ENCODE measurements around the gene CACNA2D1.
"Not testable (repeated sequence)": the region's sequence is repeated elsewhere in the genome, so short reads cannot be mapped to it uniquely, and the experiment has no call there.

CACNA2D1 gene

DNA sequence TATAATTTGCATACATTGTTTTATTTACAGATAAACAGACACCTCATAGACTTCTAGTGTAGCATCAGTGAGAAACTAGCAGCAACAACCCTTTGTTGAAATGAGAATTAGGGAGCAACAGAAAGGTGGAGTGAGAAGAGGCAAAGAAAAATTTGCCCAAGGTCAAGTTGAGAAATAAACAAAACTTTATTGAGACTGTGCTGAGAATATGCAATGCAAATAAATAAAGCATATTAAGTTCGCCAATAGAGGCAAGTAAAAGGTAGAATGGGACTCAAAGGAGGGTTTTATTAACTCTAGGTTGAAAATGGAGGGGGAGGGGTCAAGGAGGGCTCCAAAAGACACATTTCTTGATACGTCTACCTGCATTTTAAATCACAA lies 49.7 kb downstream of the CACNA2D1 start:
- Histone ChIP-seq H3K4me3 (ENCODE audit: low read depth, low read length) (no peak overlapping the region), H3K4me1 (ENCODE audit: control insufficient read depth, insufficient read depth, low read length) (peaks cover 24% of the 10 kb centered on the region), H3K9me3 (ENCODE audit: control insufficient read depth, insufficient read depth, low read depth, low read length) (0 out of 2 replicates have a peak, but pooled peaks cover 6% of the 10 kb centered on the region)

DNA sequence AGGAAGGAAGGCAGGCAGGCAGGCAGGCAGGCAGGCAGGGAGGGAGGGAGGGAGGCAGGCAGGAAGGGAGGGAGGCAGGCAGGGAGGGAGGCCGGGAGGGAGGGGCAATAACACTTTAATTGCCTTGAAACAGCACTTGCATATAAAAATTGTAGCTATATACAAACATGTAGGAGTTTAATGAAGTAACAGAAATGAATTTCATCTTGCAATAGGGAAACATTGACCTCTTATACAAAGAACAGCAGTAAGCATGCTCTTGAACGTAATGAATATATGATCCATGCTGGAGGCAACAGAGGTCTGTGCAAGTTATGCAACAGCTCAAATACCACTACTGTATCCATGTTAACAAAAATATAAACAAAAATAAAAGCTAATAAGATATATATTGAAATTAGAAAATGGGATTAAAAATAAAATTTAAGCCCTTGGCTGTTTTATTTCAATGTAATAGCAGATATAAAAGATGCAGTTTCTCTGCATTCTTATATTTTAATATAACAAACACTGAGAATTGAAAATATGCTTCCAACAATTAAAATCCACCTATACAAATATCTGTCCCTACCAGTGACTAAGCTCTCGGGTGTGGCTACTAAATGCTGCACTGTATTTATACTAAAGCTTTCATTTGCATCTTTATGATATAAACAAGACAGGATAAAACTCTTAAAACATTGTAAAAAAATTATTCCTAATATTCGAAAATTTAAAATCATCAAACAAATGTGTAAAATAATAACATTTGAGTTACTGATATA lies 50.3 kb downstream of the CACNA2D1 start:
- H3K4me3 ChIP-seq (ENCODE audit: low read depth, low read length): no peak overlapping the region
- no peaks in the 10 kb centered on the region for H3K27me3 ChIP-seq (ENCODE audit: control insufficient read depth, insufficient read depth, low read length)
- no peak overlapping the region for H3K27ac ChIP-seq (ENCODE audit: low read depth, low read length)
- H3K9me3 ChIP-seq (ENCODE audit: control insufficient read depth, insufficient read depth, low read depth, low read length): 0 out of 2 replicates have a peak, but pooled peaks cover 6% of the 10 kb centered on the region
- H3K4me1 ChIP-seq (ENCODE audit: control insufficient read depth, insufficient read depth, low read length): peaks cover 26% of the 10 kb centered on the region
- no peak overlapping the region for H3K9ac ChIP-seq (ENCODE audit: low read length)
- H3K36me3 ChIP-seq (ENCODE audit: control insufficient read depth, insufficient read depth, low read length): no peaks in the 10 kb centered on the region

More for the DNA sequence above, 49.7 kb downstream of the CACNA2D1 start:
- Histone ChIP-seq H3K27me3 (ENCODE audit: control insufficient read depth, insufficient read depth, low read length) (no peaks in the 10 kb centered on the region), H3K9ac (ENCODE audit: low read length) (no peak overlapping the region), H3K27ac (ENCODE audit: low read depth, low read length) (no peak overlapping the region), H3K36me3 (ENCODE audit: control insufficient read depth, insufficient read depth, low read length) (no peaks in the 10 kb centered on the region)

DNA sequence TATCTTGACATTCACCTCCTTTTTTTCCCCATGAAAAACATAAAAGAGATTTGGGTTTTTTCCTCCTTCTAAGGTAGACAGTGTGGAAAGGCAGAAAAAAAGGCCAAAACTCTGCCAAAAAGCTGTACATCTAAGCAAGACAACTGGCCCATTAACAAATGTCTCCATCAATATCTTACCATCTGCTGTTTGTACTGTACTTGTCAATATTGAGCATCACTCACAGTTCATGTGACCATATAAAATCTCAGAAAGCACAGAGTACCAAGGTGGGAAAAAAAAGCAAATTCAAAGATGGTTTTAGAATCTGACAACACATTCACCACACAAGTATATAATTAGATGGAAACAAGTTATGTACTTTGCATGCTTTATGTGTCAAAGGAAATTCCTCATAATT lies 52.6 kb downstream of the CACNA2D1 start:
- Histone ChIP-seq H3K9ac (ENCODE audit: low read length) (no peak overlapping the region), H3K27ac (ENCODE audit: low read depth, low read length) (no peak overlapping the region), H3K27me3 (ENCODE audit: control insufficient read depth, insufficient read depth, low read length) (no peaks in the 10 kb centered on the region), H3K36me3 (ENCODE audit: control insufficient read depth, insufficient read depth, low read length) (no peaks in the 10 kb centered on the region), H3K4me1 (ENCODE audit: control insufficient read depth, insufficient read depth, low read length) (peaks cover 28% of the 10 kb centered on the region), H3K4me3 (ENCODE audit: low read depth, low read length) (no peak overlapping the region), H3K9me3 (ENCODE audit: control insufficient read depth, insufficient read depth, low read depth, low read length) (0 out of 2 replicates have a peak, but pooled peaks cover 6% of the 10 kb centered on the region)

DNA sequence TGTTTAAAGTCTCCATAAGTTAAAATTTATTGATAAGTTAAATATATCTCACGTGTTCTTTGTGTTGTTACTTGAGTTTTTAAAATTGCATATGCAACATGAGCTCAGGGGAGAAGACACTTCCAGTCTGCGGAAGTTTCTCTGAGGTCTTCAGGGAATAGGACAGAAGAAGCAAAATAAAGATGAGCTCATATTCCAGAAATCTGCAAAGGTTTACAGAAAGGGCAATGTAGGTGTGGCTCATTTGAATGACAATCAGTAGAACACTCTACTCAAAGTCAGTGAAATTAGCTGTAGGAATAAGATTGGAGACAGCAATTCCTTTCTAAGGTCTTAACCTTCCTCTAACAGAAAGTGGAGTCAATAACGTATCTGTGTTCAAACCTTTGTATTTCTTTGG lies 53.7 kb downstream of the CACNA2D1 start:
- Histone ChIP-seq H3K4me3 (ENCODE audit: low read depth, low read length) (peak overlapping the region; percentile 11; the same call in 1 of the 2 replicates), H3K36me3 (ENCODE audit: control insufficient read depth, insufficient read depth, low read length) (no peaks in the 10 kb centered on the region), H3K4me1 (ENCODE audit: control insufficient read depth, insufficient read depth, low read length) (peaks cover 31% of the 10 kb centered on the region), H3K9ac (ENCODE audit: low read length) (no peak overlapping the region), H3K27me3 (ENCODE audit: control insufficient read depth, insufficient read depth, low read length) (no peaks in the 10 kb centered on the region), H3K9me3 (ENCODE audit: control insufficient read depth, insufficient read depth, low read depth, low read length) (0 out of 2 replicates have a peak, but pooled peaks cover 6% of the 10 kb centered on the region), H3K27ac (ENCODE audit: low read depth, low read length) (no peak overlapping the region)

DNA sequence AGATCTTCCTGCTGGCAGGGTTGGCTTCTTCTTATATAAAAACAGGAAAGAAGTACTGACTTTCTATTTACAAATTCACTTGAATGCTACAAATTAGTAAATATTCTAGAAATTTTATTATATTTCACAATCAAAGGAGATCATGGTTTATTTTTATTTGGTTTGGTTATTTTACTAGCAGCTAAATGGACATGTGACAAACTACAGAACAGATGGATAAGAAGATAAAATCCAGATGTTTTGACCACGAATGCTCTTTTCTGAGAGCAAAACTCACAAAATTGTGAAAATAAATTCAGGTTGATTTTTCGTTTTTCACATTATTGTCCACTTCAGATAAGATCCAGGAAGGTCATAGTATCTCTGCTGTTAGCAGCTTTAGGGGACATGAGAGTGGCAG lies 55.4 kb downstream of the CACNA2D1 start:
- Histone ChIP-seq H3K27me3 (ENCODE audit: control insufficient read depth, insufficient read depth, low read length) (no peaks in the 10 kb centered on the region), H3K27ac (ENCODE audit: low read depth, low read length) (no peak overlapping the region), H3K9ac (ENCODE audit: low read length) (no peak overlapping the region), H3K4me1 (ENCODE audit: control insufficient read depth, insufficient read depth, low read length) (peaks cover 35% of the 10 kb centered on the region), H3K4me3 (ENCODE audit: low read depth, low read length) (no peak overlapping the region), H3K9me3 (ENCODE audit: control insufficient read depth, insufficient read depth, low read depth, low read length) (0 out of 2 replicates have a peak, but pooled peaks cover 6% of the 10 kb centered on the region), H3K36me3 (ENCODE audit: control insufficient read depth, insufficient read depth, low read length) (no peaks in the 10 kb centered on the region)

DNA sequence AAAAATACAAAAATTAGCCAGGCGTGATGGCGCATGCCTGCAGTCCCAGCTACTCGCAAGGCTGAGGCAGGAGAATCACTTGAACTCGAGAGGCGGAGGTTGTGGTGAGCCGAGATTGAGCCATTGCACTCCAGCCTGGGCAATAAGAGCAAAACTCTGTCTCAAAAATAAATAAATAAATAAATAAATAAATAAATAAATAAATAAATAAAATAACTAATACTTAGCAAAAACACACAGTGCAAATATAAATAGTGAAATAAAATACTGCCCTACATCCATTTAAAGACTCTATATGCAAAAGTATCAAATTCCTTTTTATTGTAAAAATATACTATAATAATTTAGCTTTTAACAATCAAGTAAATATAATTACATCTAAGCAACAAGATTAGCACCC lies 57.0 kb downstream of the CACNA2D1 start:
- H3K36me3 ChIP-seq (ENCODE audit: control insufficient read depth, insufficient read depth, low read length); H3K27ac ChIP-seq (ENCODE audit: low read depth, low read length); H3K4me3 ChIP-seq (ENCODE audit: low read depth, low read length); H3K9ac ChIP-seq (ENCODE audit: low read length); H3K27me3 ChIP-seq (ENCODE audit: control insufficient read depth, insufficient read depth, low read length); H3K9me3 ChIP-seq (ENCODE audit: control insufficient read depth, insufficient read depth, low read depth, low read length): not testable (repeated sequence)
- peaks cover 32% of the 10 kb centered on the region for H3K4me1 ChIP-seq (ENCODE audit: control insufficient read depth, insufficient read depth, low read length)

DNA sequence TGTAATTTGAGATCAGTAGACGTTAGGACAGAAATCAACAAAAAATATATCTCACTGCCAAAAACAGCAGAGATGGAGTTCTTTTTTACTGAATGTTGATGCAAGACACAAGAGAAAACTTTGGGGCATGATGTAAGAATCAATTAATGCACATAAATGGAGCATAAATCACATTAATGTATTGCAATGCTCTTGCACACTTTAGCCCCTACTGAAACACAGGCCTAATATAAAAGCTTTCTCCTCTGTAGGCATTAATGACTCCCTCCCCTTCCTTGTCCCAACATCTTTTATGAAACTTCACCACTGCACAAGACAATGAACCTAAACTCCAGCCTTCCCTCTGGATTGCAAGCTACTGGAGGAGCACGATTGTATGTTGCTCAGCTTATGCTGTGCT lies 58.8 kb downstream of the CACNA2D1 start:
- H3K27me3 ChIP-seq (ENCODE audit: control insufficient read depth, insufficient read depth, low read length): no peaks in the 10 kb centered on the region
- no peaks in the 10 kb centered on the region for H3K9me3 ChIP-seq (ENCODE audit: control insufficient read depth, insufficient read depth, low read depth, low read length)
- H3K36me3 ChIP-seq (ENCODE audit: control insufficient read depth, insufficient read depth, low read length): no peaks in the 10 kb centered on the region
- no peak overlapping the region for H3K4me3 ChIP-seq (ENCODE audit: low read depth, low read length)
- no peak overlapping the region for H3K9ac ChIP-seq (ENCODE audit: low read length)
- no peak overlapping the region for H3K27ac ChIP-seq (ENCODE audit: low read depth, low read length)
- peaks cover 21% of the 10 kb centered on the region for H3K4me1 ChIP-seq (ENCODE audit: control insufficient read depth, insufficient read depth, low read length)

DNA sequence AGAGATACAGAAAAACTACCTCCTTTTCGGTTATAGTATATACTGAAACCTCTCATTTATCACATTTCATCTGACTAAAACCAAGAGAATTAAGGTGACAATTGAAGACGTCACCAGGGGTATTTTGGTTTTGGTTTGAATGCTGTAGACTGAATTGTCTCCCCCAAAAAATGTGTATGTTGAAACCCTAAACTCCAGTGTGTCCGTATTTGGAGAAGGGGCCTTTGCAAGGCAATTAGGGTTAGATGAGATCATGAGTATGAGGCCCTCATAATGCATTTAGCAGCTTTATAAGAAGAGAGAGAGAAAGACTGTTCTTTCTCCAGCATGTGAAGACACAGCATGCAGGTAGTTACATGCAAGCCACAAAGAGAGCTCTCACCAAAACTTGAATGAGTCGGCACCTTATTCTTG lies 59.5 kb downstream of the CACNA2D1 start:
- Histone ChIP-seq H3K36me3 (ENCODE audit: control insufficient read depth, insufficient read depth, low read length) (no peaks in the 10 kb centered on the region), H3K27ac (ENCODE audit: low read depth, low read length) (no peak overlapping the region), H3K4me3 (ENCODE audit: low read depth, low read length) (no peak overlapping the region), H3K9ac (ENCODE audit: low read length) (no peak overlapping the region), H3K9me3 (ENCODE audit: control insufficient read depth, insufficient read depth, low read depth, low read length) (no peaks in the 10 kb centered on the region), H3K27me3 (ENCODE audit: control insufficient read depth, insufficient read depth, low read length) (no peaks in the 10 kb centered on the region), H3K4me1 (ENCODE audit: control insufficient read depth, insufficient read depth, low read length) (peaks cover 19% of the 10 kb centered on the region)

DNA sequence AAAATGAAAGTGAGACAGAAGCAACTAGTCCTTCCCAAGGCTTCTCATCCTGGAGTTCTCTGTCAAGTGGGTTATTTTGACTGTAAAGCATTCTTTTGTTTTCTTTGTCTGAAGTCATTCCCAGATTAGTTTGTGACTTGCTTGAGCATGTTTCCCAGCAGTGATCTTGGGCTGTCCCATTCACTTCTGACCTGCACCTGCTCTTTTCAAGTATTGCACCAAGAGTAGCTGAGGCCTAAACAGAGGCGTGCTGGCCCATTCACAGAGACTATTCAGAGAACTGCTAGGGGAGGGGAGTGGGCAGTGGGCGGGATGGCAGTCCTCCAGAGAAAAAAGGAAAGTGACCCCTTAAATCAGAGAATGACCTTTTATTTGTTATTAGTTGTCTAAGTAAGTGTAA lies 61.3 kb downstream of the CACNA2D1 start:
- no peaks in the 10 kb centered on the region for H3K27me3 ChIP-seq (ENCODE audit: control insufficient read depth, insufficient read depth, low read length)
- H3K27ac ChIP-seq (ENCODE audit: low read depth, low read length): no peak overlapping the region
- H3K4me1 ChIP-seq (ENCODE audit: control insufficient read depth, insufficient read depth, low read length): peaks cover 16% of the 10 kb centered on the region
- H3K9ac ChIP-seq (ENCODE audit: low read length): no peak overlapping the region
- H3K4me3 ChIP-seq (ENCODE audit: low read depth, low read length): no peak overlapping the region
- no peaks in the 10 kb centered on the region for H3K9me3 ChIP-seq (ENCODE audit: control insufficient read depth, insufficient read depth, low read depth, low read length)
- no peaks in the 10 kb centered on the region for H3K36me3 ChIP-seq (ENCODE audit: control insufficient read depth, insufficient read depth, low read length)

DNA sequence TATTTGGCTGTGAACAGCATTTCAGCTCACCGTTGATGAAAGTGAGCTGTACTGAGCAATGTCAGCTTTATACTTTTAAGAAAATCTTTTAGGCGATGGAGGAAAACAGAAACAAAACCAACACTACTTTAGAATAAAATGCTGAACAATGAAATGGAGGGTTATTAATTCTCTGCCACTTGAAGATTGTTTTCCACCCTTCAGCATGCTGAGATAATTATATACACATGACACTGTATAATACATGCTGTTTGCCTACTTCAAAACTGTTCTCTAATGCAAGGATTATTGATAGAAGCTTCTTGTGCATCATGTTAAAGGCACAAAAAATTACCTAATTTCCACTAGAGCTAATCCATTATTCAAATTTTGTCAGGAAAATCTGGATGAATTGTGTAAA lies 66.8 kb downstream of the CACNA2D1 start:
- Histone ChIP-seq H3K9ac (ENCODE audit: low read length) (no peak overlapping the region), H3K27ac (ENCODE audit: low read depth, low read length) (no peak overlapping the region), H3K36me3 (ENCODE audit: control insufficient read depth, insufficient read depth, low read length) (no peaks in the 10 kb centered on the region), H3K9me3 (ENCODE audit: control insufficient read depth, insufficient read depth, low read depth, low read length) (no peaks in the 10 kb centered on the region), H3K4me1 (ENCODE audit: control insufficient read depth, insufficient read depth, low read length) (peaks cover 11% of the 10 kb centered on the region), H3K4me3 (ENCODE audit: low read depth, low read length) (no peak overlapping the region), H3K27me3 (ENCODE audit: control insufficient read depth, insufficient read depth, low read length) (no peaks in the 10 kb centered on the region)

DNA sequence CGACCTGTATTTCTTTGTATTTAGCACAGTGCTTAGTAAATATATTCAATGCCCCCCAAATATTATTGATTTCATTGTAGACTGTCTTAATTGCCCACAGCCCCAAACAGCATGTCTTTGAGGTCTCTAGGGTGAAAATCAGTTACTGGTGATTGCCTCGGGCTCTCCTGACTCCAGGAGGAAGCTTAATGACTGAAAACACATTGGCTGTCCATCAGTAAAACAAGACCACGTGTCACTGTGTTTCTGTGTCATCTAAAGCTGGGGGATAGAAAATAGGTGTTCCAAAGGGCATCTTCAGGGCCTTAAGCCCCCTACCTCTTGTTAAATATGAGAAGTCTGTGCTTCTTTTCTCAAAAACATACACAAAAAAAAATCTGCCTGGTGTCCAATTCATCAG lies 67.9 kb downstream of the CACNA2D1 start:
- no peak overlapping the region for H3K27ac ChIP-seq (ENCODE audit: low read depth, low read length)
- H3K9me3 ChIP-seq (ENCODE audit: control insufficient read depth, insufficient read depth, low read depth, low read length): no peaks in the 10 kb centered on the region
- peaks cover 11% of the 10 kb centered on the region for H3K4me1 ChIP-seq (ENCODE audit: control insufficient read depth, insufficient read depth, low read length)
- no peaks in the 10 kb centered on the region for H3K27me3 ChIP-seq (ENCODE audit: control insufficient read depth, insufficient read depth, low read length)
- no peaks in the 10 kb centered on the region for H3K36me3 ChIP-seq (ENCODE audit: control insufficient read depth, insufficient read depth, low read length)
- H3K4me3 ChIP-seq (ENCODE audit: low read depth, low read length): no peak overlapping the region
- H3K9ac ChIP-seq (ENCODE audit: low read length): no peak overlapping the region

Data from HUES6 (cell line).